HAP-1 (cell line): ENCODE results near the gene MYL11.
A peak's percentile ranks its signal among the peaks of the same experiment; 100 is the strongest.

Source experiments
- DNase-seq, 2 experiments: peaks; one replicate each; pipeline ENCODE4 v3.0.0-alpha.2; 2016 to 2020; ENCODE audit warnings: low spot score in 2 of 2
- H3K27me3 ChIP-seq: fragments of 250-450 bp; sonication (Bioruptor Pico); 2 replicates; pipeline ENCODE4 v1.5.1; 2020; ENCODE audit warnings: low read depth, mild to moderate bottlenecking, moderate library complexity
- H3K36me3 ChIP-seq: fragments of 250-450 bp; sonication (Bioruptor Pico); replicated peaks from 2 replicates; pipeline ENCODE4 v1.5.1; 2020; ENCODE audit warnings: mild to moderate bottlenecking
- H3K4me1 ChIP-seq: fragments of 250-450 bp; sonication (Bioruptor Pico); 2 replicates; pipeline ENCODE4 v1.5.1; 2020; ENCODE audit warnings: mild to moderate bottlenecking
- H3K4me3 ChIP-seq: fragments of 250-450 bp; sonication (Bioruptor Pico); 2 replicates; pipeline ENCODE4 v1.5.1; 2020; ENCODE audit warnings: mild to moderate bottlenecking, moderate library complexity
- H3K9me3 ChIP-seq: fragments of 250-450 bp; sonication (Bioruptor Pico); 2 replicates; pipeline ENCODE4 v1.5.1; 2020; ENCODE audit warnings: mild to moderate bottlenecking, moderate library complexity
- in situ Hi-C: fragments of 300-500 bp; cut with MboI; formaldehyde crosslinking; loops from 3 replicates; pipeline ENCODE4 v1.14.3; 2020; ENCODE audit warnings: low sequenced_read_pairs, inconsistent platforms, mixed read lengths

MYL11 gene

DNA sequence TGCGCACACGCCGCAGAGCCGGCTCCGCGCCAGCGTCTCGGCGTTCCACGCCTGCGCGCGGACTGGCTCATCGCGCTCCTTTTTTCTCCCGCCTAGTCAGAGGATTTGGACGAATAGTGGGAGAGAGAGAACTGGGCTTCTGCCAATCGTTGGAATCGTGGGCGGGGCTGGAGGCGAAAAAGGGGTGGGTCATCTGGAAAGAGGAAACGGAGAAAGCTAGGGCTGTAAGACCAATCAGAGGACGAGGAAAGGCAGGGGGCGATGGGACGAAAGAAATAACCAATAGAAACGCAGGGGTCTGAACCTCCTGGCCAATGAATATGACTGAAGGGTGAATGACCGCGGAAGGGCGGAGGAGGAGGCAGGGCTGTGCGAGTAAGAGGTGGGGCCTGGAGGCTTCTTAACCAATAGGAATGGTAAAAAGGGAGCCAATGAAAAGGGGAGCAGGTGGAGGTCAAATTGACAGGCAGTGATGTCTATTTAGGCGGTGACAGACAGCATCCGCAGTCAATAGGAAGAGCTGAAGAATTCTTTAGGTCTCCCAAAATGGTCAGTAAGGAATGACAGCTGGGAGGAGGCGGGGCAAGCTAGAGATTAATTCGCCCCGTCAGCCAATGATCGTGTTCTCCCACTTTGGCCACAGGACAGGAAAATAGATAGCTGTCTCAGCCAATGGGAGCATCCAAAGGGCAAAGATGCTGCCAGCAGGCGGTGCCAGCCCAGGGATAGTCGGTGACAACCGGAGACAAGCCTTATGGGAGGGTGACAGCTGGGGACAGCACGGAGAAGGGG lies 4.0 kb upstream of the MYL11 start, which contains the start of gene TBC1D10B:
TBC1D10B (minus strand) TSS at position 39 of the 792 bp plus-strand sequence. CDS start 311 bp downstream, outside the sequence.
- Histone ChIP-seq H3K9me3 (no peaks in the 10 kb centered on the region), H3K4me3 (peak within 1 kb of the TSS; percentile 68), H3K27me3 (no peaks in the 10 kb centered on the region), H3K4me1 (peaks cover 10% of the 10 kb centered on the region), H3K36me3 (peaks cover 5% of the 10 kb centered on the region)
- DNase-seq, result peak; percentile 99 to 100
- in situ Hi-C loops, result no loop called here

DNA sequence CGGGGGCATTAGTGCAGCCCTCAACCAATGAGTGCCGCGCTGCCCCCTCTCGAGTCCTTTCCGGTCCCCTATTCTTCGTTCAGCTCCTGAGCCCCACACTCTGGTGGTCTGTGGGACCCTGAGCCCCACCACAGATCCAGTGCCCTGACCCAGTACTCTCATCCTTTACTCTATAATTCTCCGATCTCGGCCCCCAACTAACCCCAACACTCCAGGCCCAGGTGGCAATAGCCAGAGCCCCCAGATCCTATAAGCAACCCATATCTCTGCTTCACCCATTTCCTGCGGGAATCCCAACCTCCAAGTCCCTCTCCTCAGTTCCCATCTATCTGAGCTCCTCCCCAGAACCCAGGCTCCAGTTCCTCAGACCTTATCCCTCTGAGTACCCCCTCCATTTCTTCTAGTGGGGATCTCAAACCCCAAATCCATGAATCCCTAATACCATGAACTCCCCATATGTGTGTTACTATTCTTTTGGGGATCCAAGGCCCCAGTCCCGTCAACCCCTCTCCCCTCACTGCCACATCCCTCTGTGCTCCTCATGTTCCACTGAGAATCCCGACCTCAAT lies 3.3 kb upstream of the MYL11 start:
- Histone ChIP-seq H3K9me3 (no peaks in the 10 kb centered on the region), H3K4me1 (peaks cover 10% of the 10 kb centered on the region), H3K27me3 (no peaks in the 10 kb centered on the region), H3K36me3 (no peaks in the 10 kb centered on the region; the same call in none of the 2 replicates), H3K4me3 (peak overlapping the region; percentile 21)
- DNase-seq, result no peak
- in situ Hi-C loops, result no loop called here

DNA sequence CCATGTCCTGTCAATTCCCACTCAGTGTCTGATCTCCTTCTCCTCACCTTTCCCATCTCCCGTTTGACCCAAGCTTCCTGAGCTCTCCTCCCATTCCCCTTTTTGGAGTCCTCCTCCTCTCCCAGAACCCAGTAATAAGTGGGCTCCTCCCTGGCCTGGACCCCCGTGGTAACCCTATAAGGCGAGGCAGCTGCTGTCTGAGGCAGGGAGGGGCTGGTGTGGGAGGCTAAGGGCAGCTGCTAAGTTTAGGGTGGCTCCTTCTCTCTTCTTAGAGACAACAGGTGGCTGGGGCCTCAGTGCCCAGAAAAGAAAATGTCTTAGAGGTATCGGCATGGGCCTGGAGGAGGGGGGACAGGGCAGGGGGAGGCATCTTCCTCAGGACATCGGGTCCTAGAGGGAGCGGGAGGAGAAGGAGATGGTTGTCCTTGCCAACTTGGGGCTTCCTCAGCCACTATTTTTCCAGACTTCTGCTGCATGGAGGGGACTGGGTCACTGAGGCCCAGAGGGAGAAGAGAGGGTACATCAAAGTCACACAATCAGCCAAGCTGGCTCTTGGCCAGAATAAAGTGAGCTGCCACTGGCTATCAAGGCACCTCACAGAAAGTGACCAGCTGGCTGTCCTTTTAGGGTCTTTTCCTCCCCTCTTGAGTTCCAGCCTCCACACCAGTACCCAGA lies 2.4 kb upstream of the MYL11 start:
- in situ Hi-C loops, result no loop called here

DNA sequence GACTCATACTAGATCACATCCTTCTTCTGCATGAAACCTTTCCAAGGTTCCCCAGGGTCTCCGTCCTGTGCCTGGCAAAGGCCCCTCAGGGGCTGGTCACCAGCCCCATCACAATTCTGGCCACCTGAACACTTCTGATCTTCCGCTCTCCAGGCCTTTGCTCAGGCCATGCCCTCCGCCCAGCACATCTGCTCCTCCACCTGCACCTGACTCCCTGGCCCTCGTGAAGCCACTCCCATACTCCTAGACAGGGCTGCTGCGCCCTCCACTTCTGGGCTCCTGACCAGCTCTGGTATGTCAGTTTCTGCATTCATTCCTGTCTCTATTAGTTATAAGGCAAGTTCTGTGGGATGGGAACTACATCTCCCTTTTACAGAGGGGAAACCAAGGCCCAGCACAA lies 1.9 kb upstream of the MYL11 start:
- H3K27me3 ChIP-seq, result no peaks in the 10 kb centered on the region
- H3K36me3 ChIP-seq, result no peaks in the 10 kb centered on the region
- in situ Hi-C loops, result no loop called here
- no peak overlapping the region for H3K4me3 ChIP-seq
- H3K4me1 ChIP-seq, result peaks cover 12% of the 10 kb centered on the region
- H3K9me3 ChIP-seq, result no peaks in the 10 kb centered on the region
- no peak for DNase-seq

More for the DNA sequence above, 2.4 kb upstream of the MYL11 start:
- no peaks in the 10 kb centered on the region; the same call in 1 of the 2 replicates for H3K36me3 ChIP-seq
- no peaks in the 10 kb centered on the region for H3K9me3 ChIP-seq
- no peak overlapping the region for H3K4me3 ChIP-seq
- H3K27me3 ChIP-seq, result no peaks in the 10 kb centered on the region
- no peak for DNase-seq
- H3K4me1 ChIP-seq, result peaks cover 12% of the 10 kb centered on the region

DNA sequence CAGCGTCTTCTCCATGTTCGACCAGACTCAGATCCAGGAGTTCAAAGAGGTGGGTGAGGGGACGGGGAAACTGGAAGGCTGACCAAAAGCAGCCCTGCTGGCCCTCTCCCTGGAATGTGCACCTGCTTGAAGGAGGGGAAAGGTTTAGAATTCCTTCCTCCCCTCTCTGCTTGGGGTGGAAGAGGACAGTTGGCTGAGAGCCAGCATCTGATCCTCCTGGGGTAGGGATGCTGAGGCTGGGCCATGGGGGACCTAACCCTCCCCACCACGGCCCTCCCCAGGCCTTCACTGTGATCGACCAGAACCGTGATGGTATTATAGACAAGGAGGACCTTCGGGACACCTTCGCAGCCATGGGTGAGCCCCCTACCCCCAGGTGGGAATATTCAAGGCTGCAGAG lies 1.3 kb downstream of the MYL11 start:
- H3K4me1 ChIP-seq, result peaks cover 15% of the 10 kb centered on the region
- in situ Hi-C loops, result loop anchor here (25.0 kb wide), 2 partner anchors 289 to 536 kb away; partner anchors contain the start of genes FBXL19, PPP4C, TBX6 and YPEL3
- no peaks in the 10 kb centered on the region for H3K36me3 ChIP-seq
- no peak overlapping the region for H3K4me3 ChIP-seq
- no peaks in the 10 kb centered on the region for H3K27me3 ChIP-seq
- no peaks in the 10 kb centered on the region for H3K9me3 ChIP-seq
- no peak for DNase-seq

DNA sequence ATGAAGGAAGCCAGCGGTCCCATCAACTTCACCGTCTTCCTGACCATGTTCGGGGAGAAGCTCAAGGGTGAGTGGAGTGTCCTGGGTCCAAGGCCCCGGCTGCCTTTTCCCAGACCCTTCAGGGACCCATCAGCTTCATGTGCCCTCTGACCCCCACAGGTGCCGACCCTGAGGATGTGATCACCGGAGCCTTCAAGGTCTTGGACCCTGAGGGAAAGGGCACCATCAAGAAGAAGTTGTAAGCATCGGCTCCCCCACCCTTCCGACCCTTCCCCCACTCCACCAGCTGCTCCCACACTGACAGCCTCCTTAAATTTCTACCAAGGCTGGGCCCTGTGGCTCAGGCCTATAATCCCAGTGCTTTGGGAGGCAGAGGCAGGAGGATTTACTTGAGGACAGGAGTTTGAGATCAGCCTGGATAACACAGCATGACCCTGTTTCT lies 1.9 kb downstream of the MYL11 start:
- Histone ChIP-seq H3K36me3 (no peaks in the 10 kb centered on the region), H3K9me3 (no peaks in the 10 kb centered on the region), H3K27me3 (no peaks in the 10 kb centered on the region), H3K4me3 (no peak overlapping the region), H3K4me1 (peaks cover 11% of the 10 kb centered on the region)
- in situ Hi-C loops, result loop anchor here (25.0 kb wide), 2 partner anchors 289 to 536 kb away; partner anchors contain the start of genes FBXL19, PPP4C, TBX6 and YPEL3
- no peak for DNase-seq

DNA sequence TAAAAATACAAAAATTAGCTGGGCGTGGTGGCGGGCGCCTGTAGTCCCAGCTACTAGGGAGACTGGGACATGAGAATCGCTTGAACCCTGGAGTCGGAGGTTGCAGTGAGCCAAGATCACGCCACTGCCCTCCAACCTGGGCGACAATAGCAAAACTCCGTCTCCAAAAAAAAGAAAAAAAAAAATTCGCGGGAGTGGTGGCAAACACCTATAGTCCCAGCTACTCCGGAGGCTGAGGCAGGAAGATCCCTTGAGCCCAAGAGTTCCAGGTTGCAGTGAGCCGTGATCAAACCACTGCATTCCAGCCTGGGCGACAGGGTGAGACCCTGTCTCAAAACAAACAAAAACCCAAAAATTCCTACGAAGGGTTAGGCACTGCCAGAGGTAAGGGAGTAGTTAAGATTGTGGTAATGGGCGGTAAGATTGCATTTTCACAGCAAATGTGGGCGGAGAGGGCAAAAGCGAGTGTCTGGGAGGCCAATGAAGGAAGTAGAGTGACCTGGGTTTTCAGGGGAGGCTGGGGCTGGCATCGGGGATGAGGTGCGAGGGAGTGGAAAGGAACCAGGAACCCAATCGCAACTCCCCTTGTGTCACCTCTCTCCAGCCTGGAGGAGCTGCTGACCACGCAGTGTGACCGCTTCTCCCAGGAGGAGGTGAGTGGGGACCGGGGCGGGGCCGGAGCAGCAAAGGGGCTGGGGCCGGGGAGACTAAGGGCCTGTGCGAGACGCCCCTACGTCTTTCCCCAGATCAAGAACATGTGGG lies 2.6 kb downstream of the MYL11 start:
- Histone ChIP-seq H3K4me1 (peaks cover 10% of the 10 kb centered on the region), H3K36me3 (no peaks in the 10 kb centered on the region), H3K27me3 (no peaks in the 10 kb centered on the region), H3K4me3 (peak overlapping the region; percentile 54), H3K9me3 (no peaks in the 10 kb centered on the region)
- no peak for DNase-seq
- in situ Hi-C loops, result loop anchor here (25.0 kb wide), 2 partner anchors 290 to 535 kb away; partner anchors contain the start of genes FBXL19, PPP4C, TBX6 and YPEL3

DNA sequence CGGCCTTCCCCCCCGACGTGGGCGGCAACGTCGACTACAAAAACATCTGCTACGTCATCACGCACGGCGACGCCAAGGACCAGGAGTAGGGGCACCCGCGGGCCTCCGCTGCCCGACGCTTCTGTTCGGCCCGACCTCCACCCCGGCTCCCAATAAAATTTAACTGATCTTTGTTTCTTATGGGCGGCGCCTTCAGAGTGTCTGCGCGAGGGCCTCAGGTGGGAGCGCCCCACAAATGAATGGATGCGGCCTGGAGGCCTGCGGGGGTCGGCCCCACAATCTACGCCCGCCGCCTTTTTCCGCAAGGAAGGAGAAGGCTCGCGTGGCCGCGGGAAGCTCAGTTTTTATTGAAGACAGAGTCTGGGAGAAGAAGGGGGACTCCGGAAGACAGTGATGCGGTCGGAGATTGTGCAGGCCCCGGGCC lies 3.2 kb downstream of the MYL11 start:
- Histone ChIP-seq H3K4me1 (peaks cover 10% of the 10 kb centered on the region), H3K4me3 (peak overlapping the region; percentile 54), H3K27me3 (no peaks in the 10 kb centered on the region), H3K9me3 (no peaks in the 10 kb centered on the region), H3K36me3 (no peaks in the 10 kb centered on the region)
- in situ Hi-C loops, result loop anchor here (25.0 kb wide), 2 partner anchors 291 to 534 kb away; partner anchors contain the start of genes FBXL19, PPP4C, TBX6 and YPEL3
- DNase-seq, result peak; percentile 90 to 96

DNA sequence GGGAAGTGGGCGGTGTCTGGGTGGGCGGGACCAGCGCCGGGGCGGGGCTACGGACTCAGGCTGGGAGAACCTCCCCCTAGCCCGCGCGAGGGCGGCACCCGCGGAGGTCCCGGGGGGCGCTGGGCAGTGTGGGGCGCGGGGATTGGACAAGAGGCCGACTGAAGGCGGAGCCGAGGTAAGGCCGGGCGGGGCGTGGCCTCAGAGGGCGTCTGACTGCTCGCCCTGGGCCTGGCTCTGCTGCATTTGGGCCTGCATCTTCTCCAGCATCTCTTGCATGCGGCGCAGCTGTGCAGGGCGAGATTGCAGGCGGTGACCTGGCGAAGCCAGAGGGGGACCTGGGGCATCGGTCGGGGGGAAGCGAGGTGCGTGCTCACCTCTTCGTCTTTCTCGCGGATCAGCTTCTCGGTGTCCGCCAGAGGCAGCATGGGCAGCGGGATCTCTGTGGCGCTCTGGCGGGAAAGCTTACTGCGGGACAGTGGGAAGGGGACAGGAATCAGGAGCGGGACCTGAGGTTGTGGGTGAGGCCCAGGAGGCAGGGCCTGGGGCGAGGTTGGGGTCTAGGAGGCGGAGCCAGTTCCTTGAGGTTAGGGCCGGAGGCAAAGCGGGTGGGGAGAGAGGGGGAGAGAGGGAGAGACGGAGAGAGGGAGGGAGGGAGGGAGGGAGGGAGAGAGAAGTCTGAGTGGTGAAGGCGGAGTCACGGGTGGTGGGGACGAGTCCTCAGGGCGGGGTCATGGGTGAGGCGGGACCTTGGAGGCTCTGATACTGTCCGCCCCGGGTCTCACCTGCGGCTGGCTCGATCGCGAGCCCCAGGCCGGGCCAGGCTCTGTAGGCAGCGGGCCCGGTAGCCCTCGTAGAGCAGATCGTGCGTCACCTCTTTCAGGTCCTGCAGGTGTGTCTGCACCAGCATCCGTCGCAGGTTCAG lies 3.9 kb downstream of the MYL11 start:
- peak; percentile 94 to 99 for DNase-seq
- no peaks in the 10 kb centered on the region for H3K36me3 ChIP-seq
- H3K4me3 ChIP-seq, result peak overlapping the region; percentile 54
- in situ Hi-C loops, result loop anchor here (25.0 kb wide), 2 partner anchors 291 to 534 kb away; partner anchors contain the start of genes FBXL19, PPP4C, TBX6 and YPEL3
- no peaks in the 10 kb centered on the region for H3K9me3 ChIP-seq
- peaks cover 10% of the 10 kb centered on the region for H3K4me1 ChIP-seq
- H3K27me3 ChIP-seq, result no peaks in the 10 kb centered on the region

DNA sequence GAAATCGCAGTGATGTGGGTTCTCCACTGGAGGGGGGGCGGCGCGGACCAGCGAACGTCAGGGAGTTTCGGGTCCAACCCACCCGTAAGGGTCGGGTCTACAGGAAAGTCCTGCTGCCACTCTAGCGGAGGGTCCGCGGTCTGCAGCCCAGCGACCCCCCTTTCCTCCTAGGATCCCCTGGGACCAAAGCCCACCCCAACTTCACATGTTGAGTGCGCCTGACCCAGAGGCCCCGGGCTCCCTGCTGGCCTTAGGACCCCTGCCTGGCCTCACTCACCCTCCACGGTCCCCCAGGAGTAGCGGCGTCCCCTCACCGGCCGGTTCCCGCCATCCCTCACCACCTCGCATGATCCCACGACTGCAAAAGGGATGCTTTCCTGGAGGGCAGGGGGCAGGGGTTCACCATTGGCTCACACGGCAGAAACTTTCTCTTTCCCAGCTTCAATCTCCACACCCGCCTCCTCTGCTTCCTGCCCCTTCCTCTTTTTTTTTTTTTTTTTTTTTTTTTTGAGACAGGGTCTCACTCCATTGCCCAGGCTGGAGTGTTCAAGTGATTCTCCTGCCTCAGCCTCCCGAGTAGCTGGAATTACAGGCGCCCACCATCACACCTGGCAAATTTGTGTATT lies 4.7 kb downstream of the MYL11 start:
- Histone ChIP-seq H3K9me3 (no peaks in the 10 kb centered on the region), H3K36me3 (no peaks in the 10 kb centered on the region), H3K27me3 (no peaks in the 10 kb centered on the region), H3K4me1 (peaks cover 10% of the 10 kb centered on the region), H3K4me3 (peak overlapping the region; percentile 54)
- no peak for DNase-seq
- in situ Hi-C loops, result loop anchor here (25.0 kb wide), 2 partner anchors 292 to 533 kb away; partner anchors contain the start of genes FBXL19, PPP4C, TBX6 and YPEL3

DNA sequence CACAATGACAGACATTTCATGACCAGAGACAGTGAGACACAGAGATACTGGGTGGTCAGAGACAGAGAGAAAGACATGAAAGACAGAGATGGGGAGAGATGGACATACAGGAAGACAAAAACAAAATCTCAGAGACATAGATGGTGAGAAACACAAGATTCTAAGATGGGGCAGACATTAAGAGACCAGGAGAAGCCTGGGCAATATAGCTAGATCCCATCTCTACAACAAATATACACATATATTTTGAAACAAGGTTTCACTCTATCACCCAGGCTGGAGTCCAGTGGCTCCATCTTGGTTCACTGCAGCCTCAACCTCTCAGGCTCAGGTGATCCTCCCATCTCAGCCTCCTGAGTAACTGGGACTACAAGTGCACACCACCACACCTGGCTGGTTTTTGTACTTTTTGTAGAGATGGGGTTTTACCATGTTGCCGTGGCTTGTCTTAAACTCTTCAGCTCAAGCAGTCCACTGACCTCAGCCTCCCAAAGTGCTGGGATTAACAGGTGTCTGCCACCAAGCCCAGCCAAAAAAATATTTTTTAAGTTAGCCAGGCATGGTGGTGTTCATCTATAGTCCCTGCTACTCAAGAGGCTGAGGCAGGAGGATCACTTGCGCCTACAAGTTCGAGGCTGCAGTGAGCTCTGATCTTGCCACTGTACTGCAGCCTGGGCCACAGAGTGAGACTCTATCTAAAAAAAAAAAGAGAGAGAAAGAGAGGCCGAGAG lies 5.6 kb downstream of the MYL11 start:
- no peak overlapping the region for H3K4me3 ChIP-seq
- H3K4me1 ChIP-seq, result peaks cover 10% of the 10 kb centered on the region

More for the DNA sequence above, 5.6 kb downstream of the MYL11 start:
- Histone ChIP-seq H3K36me3 (no peaks in the 10 kb centered on the region), H3K27me3 (no peaks in the 10 kb centered on the region), H3K9me3 (no peaks in the 10 kb centered on the region)
- DNase-seq, result no peak
- in situ Hi-C loops, result loop anchor here (25.0 kb wide), 2 partner anchors 293 to 532 kb away; partner anchors contain the start of genes FBXL19, PPP4C, TBX6 and YPEL3
